K562 (cell line): ENCODE results near the gene TMOD2. TPM values are rescaled to one million over a fixed set of nuclear protein-coding genes. Genes with fewer than 3 reads are reported as not detected.

Experiments used
- ATAC-seq: fragments of 200-7000 bp; cut with Tn5 transposase; 3 replicates; pipeline ENCODE4 v1.9.1; 2020; ENCODE audit warnings: moderate library complexity
- BruUV-seq: library from RNA; stranded (reverse); fragments of 400-500 nt; replicated peaks from 2 replicates; lab custom pipeline; 2021; lab: Mats Ljungman, UMichigan
- CTCF ChIA-PET: fragments of 300-600 bp; formaldehyde crosslinking; extraction: SDS; loops from one replicate; lab custom pipeline; 2021; ENCODE audit warnings: low intra/inter-chr PET ratio; lab: Yijun Ruan, JAX
- POLR2A ChIA-PET: fragments of 300-600, 350-650 bp; sonication (Branson Sonifier 250); formaldehyde crosslinking; extraction: SDS; loops from one replicate; lab custom pipeline; 2021; ENCODE audit warnings: antibody characterized with exemption, inconsistent platforms; lab: Yijun Ruan, JAX
- DNase-seq, 4 experiments: peaks; one replicate each; pipeline versions ENCODE4 v3.0.0 to v3.0.0-alpha.2; 2011 to 2018; ENCODE audit warnings: low spot score in 3 of 4, mixed read lengths in 3 of 4; ENCODE audit errors: extremely low read depth in 1 of 4
- FAIRE-seq: peaks from 2 replicates; lab custom pipeline; 2011; peaks lifted over from hg19 to GRCh38; lab: Jason Lieb, UNC
- H2AFZ ChIP-seq: 2 replicates; pipeline ENCODE4 v1.6.0; 2011; ENCODE audit warnings: low read depth, low read length, control low read depth, inconsistent platforms
- H3K27ac ChIP-seq: fragments of 200-600 bp; 3 replicates; pipeline ENCODE4 v1.8.0; 2011; ENCODE audit warnings: low read depth, mild to moderate bottlenecking, control low read depth, inconsistent platforms, low read length, moderate library complexity, mixed read lengths; ENCODE audit errors: extremely low read depth
- H3K27me3 ChIP-seq, 2 experiments: fragments of 300-600 bp in 1 of 2; 2 replicates in 1 of 2; 3 replicates in 1 of 2; pipeline versions ENCODE4 v1.6.0 to v1.8.0; 2011; ENCODE audit warnings: inconsistent platforms in 2 of 2, low read length in 2 of 2, mild to moderate bottlenecking in 1 of 2, mixed read lengths in 1 of 2, moderate library complexity in 1 of 2; ENCODE audit not compliant: control insufficient read depth in 2 of 2, insufficient read depth in 2 of 2
- H3K36me3 ChIP-seq: fragments of 300-600 bp; 3 replicates; pipeline ENCODE4 v1.8.0; 2011; ENCODE audit warnings: mild to moderate bottlenecking, low read length, inconsistent platforms; ENCODE audit not compliant: control insufficient read depth, insufficient read depth
- H3K4me1 ChIP-seq, 2 experiments: fragments of 200-600 bp in 1 of 2; replicated peaks in 1 of 2; 2 replicates in 1 of 2; 3 replicates in 1 of 2; pipeline versions ENCODE4 v1.5.1 to v1.8.0; 2011; ENCODE audit warnings: inconsistent platforms in 2 of 2, low read length in 2 of 2, mild to moderate bottlenecking in 1 of 2, mixed read lengths in 1 of 2, moderate library complexity in 1 of 2; ENCODE audit not compliant: control insufficient read depth in 2 of 2, insufficient read depth in 2 of 2
- H3K4me2 ChIP-seq: 2 replicates; pipeline ENCODE4 v1.6.1; 2011; ENCODE audit warnings: low read length, control low read depth, inconsistent platforms, mixed read lengths; ENCODE audit not compliant: insufficient read depth
- H3K4me3 ChIP-seq: fragments of 200-600 bp; sonication (generic), shearing (Covaris generic); 2 replicates; pipeline ENCODE4 v1.5.1; 2016; ENCODE audit warnings: control low read depth, inconsistent platforms
- H3K79me2 ChIP-seq: fragments of 200-600 bp; 3 replicates; pipeline ENCODE4 v1.8.0; 2011; ENCODE audit warnings: low read length, inconsistent platforms; ENCODE audit not compliant: control insufficient read depth, insufficient read depth
- H3K9ac ChIP-seq, 2 experiments: 2 replicates each; pipeline versions ENCODE4 v1.6.0 to v1.6.1; 2011; ENCODE audit warnings: low read depth in 2 of 2, low read length in 2 of 2, control low read depth in 1 of 2, inconsistent platforms in 1 of 2, mild to moderate bottlenecking in 1 of 2, mixed read lengths in 1 of 2; ENCODE audit not compliant: insufficient read depth in 1 of 2
- H3K9me1 ChIP-seq: one replicate; pipeline ENCODE4 v1.6.0; 2011; ENCODE audit warnings: inconsistent platforms, mild to moderate bottlenecking, low read length, moderate library complexity; ENCODE audit not compliant: control insufficient read depth, insufficient read depth
- H3K9me3 ChIP-seq: replicated peaks from 2 replicates; pipeline ENCODE4 v1.5.1; 2011; ENCODE audit warnings: low read depth, low read length, inconsistent platforms; ENCODE audit not compliant: control insufficient read depth, insufficient read depth
- H4K20me1 ChIP-seq: replicated peaks from 2 replicates; pipeline ENCODE4 v1.6.1; 2011; ENCODE audit warnings: low read length, inconsistent platforms, mixed read lengths; ENCODE audit not compliant: control insufficient read depth, insufficient read depth
- ADNP ChIP-seq: fragments of 200-800 bp; sonication (Bioruptor generic); IDR thresholded peaks from 2 replicates; pipeline ENCODE4 v1.6.1; 2016; ENCODE audit warnings: missing genetic modification characterization, missing compliant biosample characterization
- KLF10 ChIP-seq: fragments of 250-450 bp; sonication (Bioruptor Pico); IDR thresholded peaks from 2 replicates; pipeline ENCODE4 v1.6.1; 2021; ENCODE audit warnings: matching md5 sums
- MCM7 ChIP-seq, 2 experiments: fragments of 450-650 bp; IDR thresholded peaks; 2 replicates each; pipeline ENCODE4 v1.6.1; 2016 to 2018
- MXD1 ChIP-seq: fragments of 250-450 bp; sonication (Bioruptor Pico); IDR thresholded peaks from 2 replicates; pipeline ENCODE4 v1.8.0; 2021; ENCODE audit warnings: borderline replicate concordance, mild to moderate bottlenecking, moderate library complexity; ENCODE audit not compliant: poor library complexity, severe bottlenecking
- RB1 ChIP-seq: fragments of 450-650 bp; IDR thresholded peaks from 2 replicates; pipeline ENCODE4 v1.6.1; 2017; ENCODE audit warnings: low read depth, mild to moderate bottlenecking
- REST ChIP-seq, 2 experiments: fragments of 450-650 bp; formaldehyde crosslinking in 1 of 2; IDR thresholded peaks; 2 replicates each; pipeline versions ENCODE4 v1.4.0 to v1.6.1; 2014 to 2020; ENCODE audit warnings: mild to moderate bottlenecking in 2 of 2, borderline replicate concordance in 1 of 2, low read depth in 1 of 2
- SRSF3 ChIP-seq: fragments of 200-400 bp; formaldehyde crosslinking; IDR thresholded peaks from 2 replicates; pipeline ENCODE4 v1.6.1; 2016; ENCODE audit warnings: mild to moderate bottlenecking, low read length, moderate library complexity; ENCODE audit not compliant: insufficient read depth
- SUPT5H ChIP-seq: fragments of 450-650 bp; IDR thresholded peaks from 2 replicates; pipeline ENCODE4 v1.6.1; 2016
- ZNF324 ChIP-seq: fragments of 250-450 bp; sonication (Bioruptor Pico); IDR thresholded peaks from 2 replicates; pipeline ENCODE4 v1.4.0; 2020; ENCODE audit warnings: mild to moderate bottlenecking
- ZNF436 ChIP-seq: fragments of 250-450, 450-650 bp; sonication (Bioruptor Pico); formaldehyde crosslinking; IDR thresholded peaks from 2 replicates; pipeline ENCODE4 v1.7.0; 2020; ENCODE audit warnings: mild to moderate bottlenecking
- WGBS: fragments of 100-300 bp; shearing (Covaris generic); methylation state at CpG from one replicate; pipeline ENCODE4 v1.1.6; 2016; ENCODE audit warnings: low coverage, mixed read lengths; ENCODE audit not compliant: insufficient coverage; ENCODE audit errors: missing lambda C conversion rate; 5-methylcytosine and 5-hydroxymethylcytosine counted together
- in situ Hi-C: fragments of 300-500 bp; cut with MboI; formaldehyde crosslinking; loops from 4 replicates; pipeline ENCODE4 v1.15.0; 2018; ENCODE audit warnings: inconsistent platforms, mixed read lengths
- intact Hi-C: fragments of 100-400 bp; cut with micrococcal nuclease; formaldehyde crosslinking; loops from 2 replicates; pipeline ENCODE4 v1.14.2; 2022
- polyA plus RNA-seq, 8 experiments: library from polyadenylated mRNA; depleted of rRNA in 4 of 8; stranded (reverse) in 5 of 8; unstranded in 3 of 8; fragments of >200 nt; fragmentation: Nextera tagmentation in 2 of 8; fragmentation: Illumina TruSeq in 1 of 8; extraction: Ambion mirVana in 2 of 8; extraction: Trizol in 1 of 8; gene quantifications; 2 replicates each; pipeline versions ENCODE4 v1.2.1 to v1.2.3, GENCODE V29; 2011 to 2014; ENCODE audit warnings: inconsistent platforms in 1 of 8, missing spikeins in 1 of 8
- total RNA-seq, 7 experiments: library from RNA; depleted of rRNA in 6 of 7; stranded (reverse); fragments of >200 nt in 6 of 7; fragmentation: Illumina TruSeq in 2 of 7; extraction: Trizol in 2 of 7; gene quantifications; 2 replicates each; pipeline versions ENCODE4 v1.2.1 to v1.2.3, GENCODE V29; 2011 to 2021; ENCODE audit warnings: low replicate concordance in 1 of 7
- TF ChIP-seq, protein P1 (sequence below): fragments of 250-450 bp; sonication (Bioruptor Pico); IDR thresholded peaks from 2 replicates; pipeline ENCODE4 v1.4.0; 2020

TMOD2 gene
- total and polyA plus RNA-seq, 9 of the 15 experiments (the other 6 are each of a cell fraction or from before 2014, with no cell fraction given): 0.49 to 3.8 (median 3.0) TPM

DNA sequence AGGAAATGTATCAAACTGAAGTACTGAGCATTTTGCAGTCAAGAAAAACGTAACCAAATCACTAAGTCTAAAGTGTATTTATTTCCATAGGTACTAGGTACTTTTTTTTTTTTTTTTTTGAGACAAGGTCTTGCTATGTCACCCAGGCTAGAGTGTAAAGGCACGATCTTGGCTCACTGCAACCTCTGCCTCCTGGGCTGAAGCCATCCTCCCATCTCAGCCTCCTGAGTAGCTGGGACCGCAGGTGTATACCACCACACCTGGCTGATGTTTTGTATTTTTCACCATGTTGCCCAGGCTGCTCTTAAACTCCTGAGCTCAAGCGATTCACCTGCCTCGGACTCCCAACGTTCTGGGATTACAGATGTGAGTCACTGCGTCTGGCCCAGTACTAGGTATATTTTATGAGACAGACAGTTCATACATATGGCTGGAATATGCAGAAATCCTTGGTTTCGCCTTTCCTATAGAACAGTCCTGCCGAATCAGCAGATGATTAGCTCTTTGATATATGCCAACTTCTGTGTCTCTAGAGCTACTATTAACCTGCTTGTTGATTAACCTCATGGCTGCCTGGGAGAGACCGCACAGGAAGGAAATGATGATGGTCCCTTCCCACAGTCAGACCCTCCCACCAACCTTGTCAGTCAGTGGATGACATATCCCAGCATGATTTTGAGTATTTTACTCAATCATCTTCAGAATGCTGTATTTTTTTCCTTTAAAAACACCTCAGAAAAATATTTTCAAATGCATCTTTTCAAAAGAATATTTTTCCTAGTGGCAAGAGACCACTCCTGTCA, 110.4 kb downstream of the TMOD2 start:
- intact Hi-C loops: no loop called here
- Histone ChIP-seq H3K9ac (no peak overlapping the region), H3K4me3 (no peak overlapping the region), H3K4me2 (no peak overlapping the region), H4K20me1 (0 out of 2 replicates have a peak, but pooled peaks cover under 1% of the 10 kb centered on the region), H3K36me3 (peaks cover 34% of the 10 kb centered on the region), H3K4me1 (no peaks in the 10 kb centered on the region; a peak in 1 of 5 replicates), H3K27me3 (no peaks in the 10 kb centered on the region), H2AFZ (no peak overlapping the region), H3K9me1 (no peaks in the 10 kb centered on the region), H3K79me2 (peaks cover 25% of the 10 kb centered on the region), H3K9me3 (no peaks in the 10 kb centered on the region), H3K27ac (no peak overlapping the region)
- no peak for ATAC-seq
- no TSS peak for BruUV-seq
- CTCF ChIA-PET: no interaction called here
- WGBS: 84% methylated on average over 10 of the region's 10 CpGs
- POLR2A ChIA-PET: interaction anchor here (0.7 to 1.7 kb wide), 4 partner anchors 9 to 16 kb away, joined by 3 to 6 read pairs (median 4); no protein-coding TSS in a partner anchor
- no peak for FAIRE-seq
- no peak for DNase-seq
- in situ Hi-C loops: no loop called here
- TF ChIP-seq KLF10 (no peak), REST (IDR thresholded peaks at IDR 0.05; ENCODE audit: borderline replicate concordance) (no peak), REST (CRISPR knock-in tag; IDR thresholded peaks at IDR 0.05; ENCODE audit: low read depth) (no peak), SRSF3 (no peak), ZNF324 (no peak), SUPT5H (no peak), RB1 (no peak), ADNP (tag) (no peak), MXD1 (no peak), ZNF436 (CRISPR knock-in tag) (no peak), MCM7 (IDR thresholded peaks at IDR 0.05) (no peak)
- TF ChIP-seq, protein P1, sequence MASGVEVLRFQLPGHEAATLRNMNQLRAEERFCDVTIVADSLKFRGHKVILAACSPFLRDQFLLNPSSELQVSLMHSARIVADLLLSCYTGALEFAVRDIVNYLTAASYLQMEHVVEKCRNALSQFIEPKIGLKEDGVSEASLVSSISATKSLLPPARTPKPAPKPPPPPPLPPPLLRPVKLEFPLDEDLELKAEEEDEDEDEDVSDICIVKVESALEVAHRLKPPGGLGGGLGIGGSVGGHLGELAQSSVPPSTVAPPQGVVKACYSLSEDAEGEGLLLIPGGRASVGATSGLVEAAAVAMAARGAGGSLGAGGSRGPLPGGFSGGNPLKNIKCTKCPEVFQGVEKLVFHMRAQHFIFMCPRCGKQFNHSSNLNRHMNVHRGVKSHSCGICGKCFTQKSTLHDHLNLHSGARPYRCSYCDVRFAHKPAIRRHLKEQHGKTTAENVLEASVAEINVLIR: no peak
